AG10803 (cell line): ENCODE results near the gene CNOT1.
A peak's percentile ranks its signal among the peaks of the same experiment; 100 is the strongest.

Experiments used
- DNase-seq: peaks from one replicate; pipeline ENCODE4 v3.0.0; 2010; ENCODE audit warnings: low read depth
- H3K4me3 ChIP-seq: 2 replicates; pipeline ENCODE4 v1.5.1; 2011; ENCODE audit warnings: mild to moderate bottlenecking, low read length, control low read depth
- CTCF ChIP-seq: conservative IDR thresholded peaks from 2 replicates; pipeline ENCODE4 v1.5.1; 2011; ENCODE audit warnings: mild to moderate bottlenecking, low read length, control low read depth, inconsistent platforms

Gene CNOT1

GRCh38 chr16:58536278-58536677 lies 93.3 kb downstream of the CNOT1 start:
- DNase-seq: no peak
- no peak for TF ChIP-seq CTCF
- H3K4me3 ChIP-seq: no peak overlapping the region

GRCh38 chr16:58535100-58535499 lies 94.5 kb downstream of the CNOT1 start:
- no peak for TF ChIP-seq CTCF
- H3K4me3 ChIP-seq: no peak overlapping the region
- no peak for DNase-seq

GRCh38 chr16:58533751-58534470 lies 95.7 kb downstream of the CNOT1 start:
- H3K4me3 ChIP-seq: no peak overlapping the region
- TF ChIP-seq CTCF: no peak
- no peak for DNase-seq

GRCh38 chr16:58532414-58532813 lies 97.2 kb downstream of the CNOT1 start:
- TF ChIP-seq CTCF: no peak
- DNase-seq: no peak
- H3K4me3 ChIP-seq: no peak overlapping the region

- TF ChIP-seq CTCF: no peak
- peak; percentile 18 for DNase-seq
- H3K4me3 ChIP-seq: no peak overlapping the region
Observed at GRCh38 chr16:58530179-58530578, 99.4 kb downstream of the CNOT1 start.

GRCh38 chr16:58519707-58520106 lies 109.9 kb downstream of the CNOT1 start:
- H3K4me3 ChIP-seq: no peak overlapping the region
- no peak for TF ChIP-seq CTCF
- no peak for DNase-seq

GRCh38 chr16:58518980-58519368 lies 110.7 kb downstream of the CNOT1 start:
- TF ChIP-seq CTCF: no peak
- DNase-seq: no peak
- no peak overlapping the region for H3K4me3 ChIP-seq
